Neural cell (in vitro differentiated cells): ENCODE data around the gene RAF1.

Experiments
- POLR2AphosphoS5 ChIP-seq: IDR thresholded peaks from 2 replicates; pipeline ENCODE4 v1.6.1; 2012
- RAD21 ChIP-seq: fragments of 450-650 bp; conservative IDR thresholded peaks from 2 replicates; pipeline ENCODE4 v1.6.1; 2014; ENCODE audit warnings: antibody characterized with exemption, mild to moderate bottlenecking, moderate library complexity
- TAF1 ChIP-seq: IDR thresholded peaks from 2 replicates; pipeline ENCODE4 v1.6.1; 2012; ENCODE audit warnings: low read depth
- TF ChIP-seq, protein P1 (sequence below): fragments of 450-650 bp; IDR thresholded peaks from 2 replicates; pipeline ENCODE4 v1.5.1; 2014; ENCODE audit warnings: antibody characterized with exemption, mild to moderate bottlenecking, moderate library complexity; ENCODE audit not compliant: poor library complexity, severe bottlenecking

DNA sequence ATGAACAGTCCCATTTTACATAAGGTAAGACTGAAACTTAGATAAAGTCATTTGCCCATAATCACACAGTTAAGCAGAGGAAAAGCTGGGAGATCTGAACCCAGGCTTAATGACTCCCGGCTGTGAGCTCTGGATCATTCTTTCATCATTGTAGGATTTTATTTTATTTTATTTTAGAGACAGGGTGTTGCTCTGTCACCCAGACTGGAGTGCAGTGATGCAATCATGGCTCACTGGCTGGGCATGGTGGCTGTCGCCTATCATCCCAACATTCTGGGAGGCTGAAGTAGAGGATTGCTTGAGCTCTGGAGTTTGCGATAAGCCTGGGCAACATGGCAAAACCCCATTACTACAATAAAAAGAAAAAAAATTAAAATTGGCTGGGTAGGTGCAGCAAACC lies 31.2 kb upstream of the RAF1 start:
- TF ChIP-seq, protein P1, sequence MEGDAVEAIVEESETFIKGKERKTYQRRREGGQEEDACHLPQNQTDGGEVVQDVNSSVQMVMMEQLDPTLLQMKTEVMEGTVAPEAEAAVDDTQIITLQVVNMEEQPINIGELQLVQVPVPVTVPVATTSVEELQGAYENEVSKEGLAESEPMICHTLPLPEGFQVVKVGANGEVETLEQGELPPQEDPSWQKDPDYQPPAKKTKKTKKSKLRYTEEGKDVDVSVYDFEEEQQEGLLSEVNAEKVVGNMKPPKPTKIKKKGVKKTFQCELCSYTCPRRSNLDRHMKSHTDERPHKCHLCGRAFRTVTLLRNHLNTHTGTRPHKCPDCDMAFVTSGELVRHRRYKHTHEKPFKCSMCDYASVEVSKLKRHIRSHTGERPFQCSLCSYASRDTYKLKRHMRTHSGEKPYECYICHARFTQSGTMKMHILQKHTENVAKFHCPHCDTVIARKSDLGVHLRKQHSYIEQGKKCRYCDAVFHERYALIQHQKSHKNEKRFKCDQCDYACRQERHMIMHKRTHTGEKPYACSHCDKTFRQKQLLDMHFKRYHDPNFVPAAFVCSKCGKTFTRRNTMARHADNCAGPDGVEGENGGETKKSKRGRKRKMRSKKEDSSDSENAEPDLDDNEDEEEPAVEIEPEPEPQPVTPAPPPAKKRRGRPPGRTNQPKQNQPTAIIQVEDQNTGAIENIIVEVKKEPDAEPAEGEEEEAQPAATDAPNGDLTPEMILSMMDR: no peak
- TF ChIP-seq TAF1: no peak
- no peak for TF ChIP-seq POLR2AphosphoS5
- TF ChIP-seq RAD21: no peak
